MM.1S (cell line): ENCODE measurements around the gene ELMO1.

Source experiments
- CTCF ChIP-seq: fragments of 300-600 bp; sonication (generic); IDR thresholded peaks from 2 replicates; pipeline ENCODE4 v1.5.1; 2016; ENCODE audit warnings: antibody characterized with exemption, low read length, mixed read lengths
- EZH2phosphoT487 ChIP-seq: fragments of 300-600 bp; sonication (generic); IDR thresholded peaks from 2 replicates; pipeline ENCODE4 v1.6.1; 2018; ENCODE audit warnings: antibody characterized with exemption, low read length

- TF ChIP-seq EZH2phosphoT487: no peak
- no peak for TF ChIP-seq CTCF
These were observed 45.1 kb upstream of the ELMO1 start for GRCh38 chr7:37493810-37494209.
